GM20431 (cell line): Measurements from ENCODE around the gene GJA9.

ENCODE experiments used
- in situ Hi-C: fragments of 300-500 bp; cut with MseI, MboI; formaldehyde crosslinking; loops from one replicate; pipeline ENCODE4 v1.15.0; 2020; ENCODE audit warnings: low sequenced_read_pairs; ENCODE audit not compliant: unreplicated experiment

GJA9 gene

DNA sequence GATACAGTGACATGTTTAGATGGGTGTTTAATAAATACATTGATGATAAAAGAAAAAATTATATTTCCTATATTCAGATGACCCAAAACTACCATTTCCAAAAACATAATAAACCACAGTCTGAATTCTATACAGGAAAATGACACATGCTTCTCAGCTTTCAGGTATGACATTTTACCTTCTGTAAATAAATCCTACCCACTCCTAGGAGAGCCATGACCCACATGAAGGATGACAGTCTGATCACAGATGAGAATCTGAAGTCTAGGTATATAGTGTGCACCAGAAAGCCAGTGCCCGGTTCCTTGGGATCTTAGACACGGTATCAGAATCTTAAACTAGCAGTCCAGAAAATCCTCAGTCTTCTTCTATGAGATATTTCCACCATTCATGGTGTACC, 3.7 kb upstream of the GJA9 start:
- in situ Hi-C loops, result no loop called here

DNA sequence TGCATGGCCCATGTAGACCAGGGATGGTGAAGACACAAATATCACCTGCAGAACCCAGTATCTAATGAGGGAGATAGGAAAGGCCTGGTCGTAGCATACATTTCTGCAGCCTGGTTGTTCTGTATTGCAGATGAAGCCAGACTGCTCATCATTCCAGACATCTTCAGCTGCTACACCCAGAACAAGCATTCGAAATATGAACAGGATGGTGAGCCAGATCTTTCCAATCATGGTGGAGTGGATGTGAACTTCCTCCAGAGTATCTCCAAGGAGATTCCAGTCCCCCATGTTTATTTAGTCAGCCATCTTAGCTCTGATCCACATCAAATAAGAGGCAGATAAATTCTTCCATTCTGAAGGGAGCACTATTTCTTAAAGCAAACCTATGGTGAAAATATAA, 5.6 kb downstream of the GJA9 start:
- in situ Hi-C loops, result no loop called here

DNA sequence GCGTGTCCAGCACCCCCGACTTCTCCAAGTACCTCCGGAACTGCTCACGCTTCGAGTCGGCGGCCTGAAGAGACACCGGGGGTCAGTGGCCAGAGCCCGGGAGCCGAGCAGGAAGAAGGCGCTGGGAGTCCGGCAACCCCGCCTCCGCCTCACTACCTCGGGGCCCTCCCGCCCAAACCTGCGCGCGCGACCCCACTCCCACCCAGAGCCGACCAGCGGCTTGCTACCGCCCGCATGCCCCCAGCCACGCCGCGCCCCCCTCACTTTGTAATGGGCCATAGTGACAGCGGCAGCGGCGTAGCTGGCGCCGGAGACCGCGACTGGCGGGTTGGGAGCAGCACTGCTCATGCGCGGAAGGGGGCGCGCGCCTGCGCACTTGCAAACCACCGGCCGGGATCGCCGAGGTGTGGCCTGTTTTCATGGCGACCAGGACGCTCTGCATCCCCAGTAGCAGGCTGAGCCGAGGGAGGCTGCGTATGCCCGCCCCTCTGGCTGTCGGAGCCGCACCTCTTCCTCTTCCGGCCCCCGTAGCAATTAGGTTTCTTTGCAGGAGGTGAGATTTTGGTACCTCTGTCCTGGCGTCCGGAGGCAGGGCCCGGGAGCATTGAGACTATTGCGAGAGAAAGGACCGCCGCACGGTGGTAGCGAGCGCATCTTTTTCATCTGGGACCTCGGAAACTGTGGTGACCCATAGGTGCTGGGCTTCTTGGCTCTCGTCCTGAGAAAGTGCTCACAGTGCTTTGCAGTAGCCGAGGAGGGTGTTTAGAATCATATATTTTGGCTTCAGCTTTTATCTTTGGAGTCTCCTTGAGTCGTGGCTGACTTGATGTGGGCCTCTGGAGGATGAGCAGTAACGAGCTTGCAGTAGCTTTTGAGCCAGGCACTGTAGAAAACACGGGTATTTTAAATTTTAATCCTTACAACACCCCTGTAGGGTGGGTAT, 8.1 kb downstream of the GJA9 start, which contains the start of gene MYCBP:
MYCBP (minus strand) TSS at position 322 of the 943 bp plus-strand sequence; CDS start at position 279, 43 bp downstream.
- in situ Hi-C loops, result no loop called here

GRCh38 chr1:38872401-38873026, 8.9 kb downstream of the GJA9 start:
- in situ Hi-C loops, result no loop called here

DNA sequence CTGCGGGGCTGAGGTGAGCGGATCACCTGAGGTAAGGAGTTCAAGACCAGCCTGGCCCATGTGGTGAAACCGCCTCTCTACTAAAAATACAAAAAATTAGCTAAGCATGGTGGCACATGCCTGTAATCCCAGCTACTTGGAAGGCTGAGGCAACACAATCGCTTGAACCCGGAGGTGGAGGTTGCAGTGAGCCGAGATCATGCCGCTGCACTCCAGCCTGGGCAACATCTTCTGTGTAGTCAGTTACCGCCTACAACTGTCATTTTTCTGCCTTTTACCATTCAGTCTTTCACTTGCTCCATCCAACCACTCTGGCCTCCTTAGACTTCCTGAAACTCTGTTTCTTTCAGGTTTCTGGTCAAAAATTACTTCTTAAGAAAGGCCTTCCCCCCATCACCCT, 10.4 kb downstream of the GJA9 start:
- in situ Hi-C loops, result no loop called here

- in situ Hi-C loops, result no loop called here
Observed at GRCh38 chr1:38867208-38867607, 14.2 kb downstream of the GJA9 start.

- in situ Hi-C loops, result no loop called here
Observed at GRCh38 chr1:38865112-38865715, 16.2 kb downstream of the GJA9 start.

GRCh38 chr1:38860454-38860795, 21.0 kb downstream of the GJA9 start:
- in situ Hi-C loops, result no loop called here

GRCh38 chr1:38859561-38860453, 21.6 kb downstream of the GJA9 start, which contains the start of gene RRAGC:
RRAGC (minus strand) TSS chr1:38859772; CDS start chr1:38859646, 126 bp downstream.
- in situ Hi-C loops, result no loop called here

GRCh38 chr1:38858833-38859560, 22.4 kb downstream of the GJA9 start:
- in situ Hi-C loops, result no loop called here

GRCh38 chr1:38852780-38853179, 28.6 kb downstream of the GJA9 start:
- in situ Hi-C loops, result no loop called here

- in situ Hi-C loops, result loop anchor here (25.0 kb wide), 1 partner anchor 836 kb away; the partner anchor contains the start of genes FHL3 and UTP11
Observed at GRCh38 chr1:38848071-38848470, 33.3 kb downstream of the GJA9 start.

- in situ Hi-C loops, result loop anchor here (25.0 kb wide), 1 partner anchor 834 kb away; the partner anchor contains the start of genes FHL3 and UTP11
Observed at GRCh38 chr1:38846210-38846609, 35.2 kb downstream of the GJA9 start.

- in situ Hi-C loops, result loop anchor here (25.0 kb wide), 1 partner anchor 833 kb away; the partner anchor contains the start of genes FHL3 and UTP11
Observed at GRCh38 chr1:38845088-38845487, 36.3 kb downstream of the GJA9 start.

- in situ Hi-C loops, result loop anchor here (25.0 kb wide), 1 partner anchor 828 kb away; the partner anchor contains the start of genes FHL3 and UTP11
Observed at GRCh38 chr1:38840281-38840680, 41.1 kb downstream of the GJA9 start.

GRCh38 chr1:38839363-38839762, 42.0 kb downstream of the GJA9 start:
- in situ Hi-C loops, result loop anchor here (25.0 kb wide), 1 partner anchor 827 kb away; the partner anchor contains the start of genes FHL3 and UTP11

- in situ Hi-C loops, result loop anchor here (25.0 kb wide), 1 partner anchor 824 kb away; the partner anchor contains the start of genes FHL3 and UTP11
Observed at GRCh38 chr1:38836316-38836715, 45.1 kb downstream of the GJA9 start.

DNA sequence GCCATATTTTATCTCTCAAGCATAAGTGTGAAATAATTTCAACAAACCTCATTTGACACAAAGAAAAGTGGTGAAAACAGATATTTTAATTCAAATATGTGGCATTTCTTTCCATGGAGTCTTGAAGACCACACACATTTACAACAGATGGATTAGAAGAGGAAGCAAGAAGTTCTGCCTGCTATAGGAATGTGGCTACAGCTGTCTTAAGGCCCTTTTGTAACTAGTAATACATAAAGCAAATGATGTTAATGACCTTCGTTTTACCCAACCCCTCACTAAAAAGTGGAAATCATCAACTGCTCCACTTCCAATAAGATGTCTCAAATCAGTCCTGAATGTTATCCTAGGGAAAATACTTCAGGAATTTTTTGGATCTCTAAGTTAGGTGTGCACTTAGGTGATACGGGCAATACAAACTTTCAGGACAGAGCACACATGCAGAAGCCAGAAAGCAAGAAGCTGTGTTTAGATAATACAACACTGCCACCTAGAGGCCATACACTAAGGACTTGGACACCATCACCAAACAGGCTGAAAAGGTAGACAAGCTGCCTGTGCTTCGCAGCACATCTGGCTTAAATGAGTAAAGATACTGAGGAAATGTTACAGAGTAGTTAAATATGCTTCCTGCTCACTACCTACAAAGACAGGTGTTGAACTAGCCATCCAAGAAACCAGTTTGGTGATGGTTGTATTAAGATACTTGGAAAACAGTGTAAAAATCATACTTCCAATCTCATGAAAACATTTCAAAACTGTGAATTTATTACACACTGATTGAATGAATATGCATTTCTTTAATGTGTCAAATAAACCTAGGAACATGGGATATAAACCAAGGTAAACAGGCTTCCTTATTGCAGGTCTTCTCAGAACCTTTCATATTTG, 46.2 kb downstream of the GJA9 start:
- in situ Hi-C loops, result loop anchor here (25.0 kb wide), 1 partner anchor 823 kb away; the partner anchor contains the start of genes FHL3 and UTP11
